GM19023 (cell line): ENCODE measurements around the gene MCRS1.

Experiments used
- ATAC-seq: cut with Tn5 transposase; IDR thresholded peaks from one replicate; pipeline ENCODE4 v1.9.1; 2021; ENCODE audit warnings: mild to moderate bottlenecking, moderate library complexity; ENCODE audit not compliant: unreplicated experiment

The MCRS1 gene

GRCh38 chr12:49556391-49557186 lies 11.4 kb downstream of the MCRS1 start:
- ATAC-seq, result no peak

- ATAC-seq, result no peak
Measured at GRCh38 chr12:49555631-49556390, 12.1 kb downstream of the MCRS1 start.

- ATAC-seq, result no peak
Measured at GRCh38 chr12:49554266-49554665, 13.7 kb downstream of the MCRS1 start.

- ATAC-seq, result no peak
Measured at GRCh38 chr12:49553512-49554088, 14.3 kb downstream of the MCRS1 start.

- ATAC-seq, result no peak
Measured at GRCh38 chr12:49552899-49553298, 15.0 kb downstream of the MCRS1 start.

GRCh38 chr12:49552425-49552824 lies 15.5 kb downstream of the MCRS1 start:
- ATAC-seq, result no peak

GRCh38 chr12:49552014-49552413 lies 15.9 kb downstream of the MCRS1 start:
- ATAC-seq, result no peak

- ATAC-seq, result no peak
Measured at GRCh38 chr12:49550693-49551252, 17.2 kb downstream of the MCRS1 start.

- no peak for ATAC-seq
Measured at GRCh38 chr12:49549735-49550692, 17.9 kb downstream of the MCRS1 start.

- ATAC-seq, result no peak
Measured at GRCh38 chr12:49548822-49549648, 18.9 kb downstream of the MCRS1 start.

- no peak for ATAC-seq
Measured at GRCh38 chr12:49548481-49548821, 19.5 kb downstream of the MCRS1 start.

GRCh38 chr12:49547090-49547690 lies 20.8 kb downstream of the MCRS1 start:
- ATAC-seq, result no peak

GRCh38 chr12:49546481-49546880 lies 21.5 kb downstream of the MCRS1 start:
- no peak for ATAC-seq

GRCh38 chr12:49545815-49546214 lies 22.1 kb downstream of the MCRS1 start:
- no peak for ATAC-seq

- no peak for ATAC-seq
Measured at GRCh38 chr12:49543914-49544815, 23.8 kb downstream of the MCRS1 start.

- no peak for ATAC-seq
Measured at GRCh38 chr12:49543221-49543913, 24.6 kb downstream of the MCRS1 start.

GRCh38 chr12:49542592-49543160 lies 25.3 kb downstream of the MCRS1 start:
- no peak for ATAC-seq
